Measurements from ENCODE around the gene RPAIN. TPM values are rescaled to one million over a fixed set of nuclear protein-coding genes. Genes with fewer than 3 reads are reported as not detected.

RPAIN gene
- total RNA-seq, 1 donor from 2014 or later: 74.6 TPM

GRCh38 chr17:5481451-5481850 is 61.5 kb downstream of the RPAIN start:
- FAIRE-seq: no peak
- DNase-seq (ENCODE audit: low spot score in 2 of 2): no peak

Other genes with a start within 250 kb of the RPAIN start
- 26.9 TPM for gene ZNF594, start 228.3 kb upstream of the RPAIN start, total RNA-seq
- gene SCIMP, start 185.3 kb upstream of the RPAIN start, total RNA-seq: under 0.01 TPM
- 90.9 TPM for gene RABEP1, start 137.9 kb upstream of the RPAIN start, total RNA-seq
- gene NUP88, start 520 bp upstream of the RPAIN start, total RNA-seq: 90.9 TPM
- 172 TPM for gene C1QBP, start 19.0 kb downstream of the RPAIN start, total RNA-seq
- 12.6 TPM for gene DHX33, start 48.8 kb downstream of the RPAIN start, total RNA-seq
- gene DERL2, start 66.0 kb downstream of the RPAIN start, total RNA-seq: 55.8 TPM
- 24.5 TPM for gene MIS12, start 66.4 kb downstream of the RPAIN start, total RNA-seq
- gene NLRP1, start 164.3 kb downstream of the RPAIN start, total RNA-seq: 85.6 TPM

All from frontal cortex (tissue), 4 donors.